ENCODE data around the gene AGBL1.

AGBL1 gene

DNA sequence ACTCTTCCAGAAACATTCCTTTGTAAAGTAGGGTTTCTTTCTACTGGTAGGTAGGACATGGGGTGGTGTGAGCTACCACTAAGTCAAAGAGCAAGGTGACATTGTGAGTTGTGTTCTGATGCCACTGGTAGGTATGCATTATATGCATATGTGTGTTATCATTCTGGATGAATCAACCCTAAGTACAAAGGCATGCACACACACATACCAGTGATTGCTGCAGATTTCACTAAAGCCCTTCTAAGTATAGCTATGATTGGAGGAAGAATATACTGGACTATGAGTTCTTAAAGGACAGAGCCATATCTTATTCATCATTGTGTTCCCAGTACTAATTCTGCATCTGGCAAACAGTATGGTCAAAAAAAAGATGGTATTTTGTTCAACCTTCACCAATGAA is 646.0 kb downstream of the AGBL1 start (continued):
- TF ChIP-seq, protein P1, sequence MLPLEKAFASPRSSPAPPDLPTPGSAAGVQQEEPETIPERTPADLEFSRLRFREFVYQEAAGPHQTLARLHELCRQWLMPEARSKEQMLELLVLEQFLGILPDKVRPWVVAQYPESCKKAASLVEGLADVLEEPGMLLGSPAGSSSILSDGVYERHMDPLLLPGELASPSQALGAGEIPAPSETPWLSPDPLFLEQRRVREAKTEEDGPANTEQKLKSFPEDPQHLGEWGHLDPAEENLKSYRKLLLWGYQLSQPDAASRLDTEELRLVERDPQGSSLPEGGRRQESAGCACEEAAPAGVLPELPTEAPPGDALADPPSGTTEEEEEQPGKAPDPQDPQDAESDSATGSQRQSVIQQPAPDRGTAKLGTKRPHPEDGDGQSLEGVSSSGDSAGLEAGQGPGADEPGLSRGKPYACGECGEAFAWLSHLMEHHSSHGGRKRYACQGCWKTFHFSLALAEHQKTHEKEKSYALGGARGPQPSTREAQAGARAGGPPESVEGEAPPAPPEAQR (tag by site-specific recombination; IDR thresholded peaks at IDR 0.05), result no peak
- TF ChIP-seq ZNF174 (tag by site-specific recombination; IDR thresholded peaks at IDR 0.05) (no peak), ZNF26 (tag by site-specific recombination; IDR thresholded peaks at IDR 0.05) (no peak), FEZF1 (tag by site-specific recombination; IDR thresholded peaks at IDR 0.05) (no peak), ZNF404 (tag by site-specific recombination; IDR thresholded peaks at IDR 0.05) (no peak), BCL11A (tag by site-specific recombination; IDR thresholded peaks at IDR 0.05; ENCODE audit: low read depth) (no peak)
- TF ChIP-seq, protein P2, sequence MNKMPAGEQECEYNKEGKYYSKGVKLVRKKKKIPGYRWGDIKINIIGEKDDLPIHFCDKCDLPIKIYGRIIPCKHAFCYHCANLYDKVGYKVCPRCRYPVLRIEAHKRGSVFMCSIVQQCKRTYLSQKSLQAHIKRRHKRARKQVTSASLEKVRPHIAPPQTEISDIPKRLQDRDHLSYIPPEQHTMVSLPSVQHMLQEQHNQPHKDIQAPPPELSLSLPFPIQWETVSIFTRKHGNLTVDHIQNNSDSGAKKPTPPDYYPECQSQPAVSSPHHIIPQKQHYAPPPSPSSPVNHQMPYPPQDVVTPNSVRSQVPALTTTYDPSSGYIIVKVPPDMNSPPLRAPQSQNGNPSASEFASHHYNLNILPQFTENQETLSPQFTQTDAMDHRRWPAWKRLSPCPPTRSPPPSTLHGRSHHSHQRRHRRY (tag by site-specific recombination; IDR thresholded peaks at IDR 0.05), result no peak

DNA sequence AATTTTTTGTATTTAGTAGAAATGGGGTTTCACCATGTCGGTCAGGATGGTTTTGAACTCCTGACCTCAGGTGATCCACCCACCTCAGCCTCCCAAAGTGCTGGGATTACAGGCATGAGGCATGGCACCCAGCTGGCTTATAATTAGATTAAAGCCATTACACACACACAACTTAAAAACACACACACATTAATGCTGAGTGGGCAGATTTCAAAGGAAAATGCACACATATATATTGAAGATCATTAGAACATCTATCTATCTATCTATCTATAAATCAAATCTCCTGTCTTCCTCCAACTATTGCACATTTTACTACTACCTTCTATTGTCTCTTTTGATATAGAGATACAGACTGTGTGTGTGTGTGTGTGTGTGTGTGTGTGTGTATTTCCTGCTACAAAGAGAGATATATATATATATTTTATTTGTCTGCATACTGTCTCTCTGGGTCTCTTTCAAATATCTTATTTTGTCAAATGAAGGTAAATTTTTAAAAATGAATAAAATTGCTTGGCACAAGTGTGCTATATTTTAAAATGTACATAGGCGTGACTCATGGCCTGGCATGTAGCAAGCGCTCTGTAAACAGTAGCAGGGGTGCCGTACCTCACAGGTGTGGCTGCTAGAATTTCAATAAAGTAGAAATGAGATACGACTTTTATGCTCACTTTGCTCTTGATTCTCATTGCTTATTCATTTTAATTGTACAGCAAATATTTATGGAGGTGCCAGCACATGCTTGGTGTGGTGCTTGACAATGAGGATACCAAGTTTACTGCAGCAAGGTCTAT is 655.8 kb downstream of the AGBL1 start:
- H3K4me3 ChIP-seq (ENCODE audit: low read depth, low read length), result no peak overlapping the region
- ChIA-PET CTCF (interaction anchor here (0.6 to 0.9 kb wide), 4 partner anchors 8 to 881 kb away, joined by 3 to 7 read pairs (median 4); no protein-coding TSS in a partner anchor), POLR2A (no interaction called here)
- TF ChIP-seq ZNF660 (tag by site-specific recombination; IDR thresholded peaks at IDR 0.05), result no peak
- no peak for TF ChIP-seq ZNF335 (tag by site-specific recombination; conservative IDR thresholded peaks at IDR 0.05)
- TF ChIP-seq ZNF302 (tag by site-specific recombination; IDR thresholded peaks at IDR 0.05; ENCODE audit: low read depth), result no peak
- TF ChIP-seq ZNF530 (tag by site-specific recombination; IDR thresholded peaks at IDR 0.05; ENCODE audit: low read depth), result no peak
- no peak for TF ChIP-seq ZNF239 (tag by site-specific recombination; IDR thresholded peaks at IDR 0.05)
- no peak for TF ChIP-seq ZNF837 (tag by site-specific recombination; IDR thresholded peaks at IDR 0.05)
- TF ChIP-seq ZNF391 (tag by site-specific recombination; IDR thresholded peaks at IDR 0.05; ENCODE audit: borderline replicate concordance, low read depth), result no peak
- no peak for TF ChIP-seq ZNF311 (tag by site-specific recombination; IDR thresholded peaks at IDR 0.05; ENCODE audit: borderline replicate concordance)
- TF ChIP-seq ZNF157 (tag by site-specific recombination; IDR thresholded peaks at IDR 0.05), result no peak
- no peak for TF ChIP-seq HOXD13 (CRISPR knock-in tag; IDR thresholded peaks at IDR 0.05; ENCODE audit: borderline replicate concordance)
- no peak for TF ChIP-seq ZNF654 (tag by site-specific recombination; IDR thresholded peaks at IDR 0.05; ENCODE audit: low read depth)
- no peak for TF ChIP-seq HOXC10 (CRISPR knock-in tag; IDR thresholded peaks at IDR 0.05)
- H3K27ac ChIP-seq (ENCODE audit: extremely low read depth, low read depth, low read length), result no peak overlapping the region
- H3K4me1 ChIP-seq (ENCODE audit: control insufficient read depth, insufficient read depth, low read length), result no peaks in the 10 kb centered on the region; the same call in 1 of the 2 replicates
- H3K9me3 ChIP-seq (ENCODE audit: control insufficient read depth, insufficient read depth, low read depth, low read length), result no peaks in the 10 kb centered on the region
- no peaks in the 10 kb centered on the region for H3K36me3 ChIP-seq (ENCODE audit: control insufficient read depth in 2 of 2, insufficient read depth in 1 of 2, low read length in 2 of 2)

DNA sequence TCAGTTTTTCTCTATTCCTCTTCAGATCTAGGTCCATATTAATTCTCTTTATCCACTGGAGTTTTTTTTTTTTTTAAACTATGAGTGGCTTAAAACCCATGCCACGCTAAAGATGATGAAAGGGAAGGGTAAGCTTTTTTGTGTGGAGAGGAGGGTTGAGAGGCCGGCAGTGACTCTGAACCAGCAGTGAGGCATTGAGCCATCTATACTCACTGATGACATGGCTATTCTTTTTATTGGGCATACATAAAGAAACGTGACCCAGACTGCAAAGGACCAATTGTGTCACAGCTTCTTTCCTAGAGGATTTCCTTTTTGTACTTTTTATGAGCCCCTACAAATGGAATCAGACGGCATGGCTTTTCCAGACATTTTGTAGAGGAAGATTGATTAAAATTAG is 662.2 kb downstream of the AGBL1 start:
- no peaks in the 10 kb centered on the region; the same call in 1 of the 2 replicates for H3K4me1 ChIP-seq (ENCODE audit: control insufficient read depth, insufficient read depth, low read length)
- no peak overlapping the region for H3K27ac ChIP-seq (ENCODE audit: extremely low read depth, low read depth, low read length)
- ChIA-PET POLR2A (no interaction called here), CTCF (interaction anchor here (0.5 to 3.5 kb wide), 9 partner anchors 10 to 626 kb away, joined by 3 to 42 read pairs (median 6); no protein-coding TSS in a partner anchor)
- no peak overlapping the region for H3K4me3 ChIP-seq (ENCODE audit: low read depth, low read length)
- no peaks in the 10 kb centered on the region for H3K36me3 ChIP-seq (ENCODE audit: control insufficient read depth in 2 of 2, insufficient read depth in 1 of 2, low read length in 2 of 2)
- no peaks in the 10 kb centered on the region for H3K9me3 ChIP-seq (ENCODE audit: control insufficient read depth, insufficient read depth, low read depth, low read length)
- TF ChIP-seq ZNF148 (tag by site-specific recombination; IDR thresholded peaks at IDR 0.05; ENCODE audit: borderline replicate concordance), result no peak
- TF ChIP-seq ZNF600 (tag by site-specific recombination; IDR thresholded peaks at IDR 0.05), result no peak
- TF ChIP-seq ZBTB1 (tag by site-specific recombination; IDR thresholded peaks at IDR 0.05), result no peak
- TF ChIP-seq ZNF449 (tag by site-specific recombination; IDR thresholded peaks at IDR 0.05), result no peak
- TF ChIP-seq ZXDB (tag by site-specific recombination; IDR thresholded peaks at IDR 0.05), result no peak
